HG03025 (cell line): ENCODE measurements around the gene RNF227.
"Not testable (repeated sequence)": the region's sequence is repeated elsewhere in the genome, so short reads cannot be mapped to it uniquely, and the experiment has no call there.

Experiments
- ATAC-seq: cut with Tn5 transposase; IDR thresholded peaks from one replicate; pipeline ENCODE4 v1.9.1; 2021; ENCODE audit warnings: mild to moderate bottlenecking, moderate library complexity; ENCODE audit not compliant: unreplicated experiment, low FRiP score

RNF227 gene

DNA sequence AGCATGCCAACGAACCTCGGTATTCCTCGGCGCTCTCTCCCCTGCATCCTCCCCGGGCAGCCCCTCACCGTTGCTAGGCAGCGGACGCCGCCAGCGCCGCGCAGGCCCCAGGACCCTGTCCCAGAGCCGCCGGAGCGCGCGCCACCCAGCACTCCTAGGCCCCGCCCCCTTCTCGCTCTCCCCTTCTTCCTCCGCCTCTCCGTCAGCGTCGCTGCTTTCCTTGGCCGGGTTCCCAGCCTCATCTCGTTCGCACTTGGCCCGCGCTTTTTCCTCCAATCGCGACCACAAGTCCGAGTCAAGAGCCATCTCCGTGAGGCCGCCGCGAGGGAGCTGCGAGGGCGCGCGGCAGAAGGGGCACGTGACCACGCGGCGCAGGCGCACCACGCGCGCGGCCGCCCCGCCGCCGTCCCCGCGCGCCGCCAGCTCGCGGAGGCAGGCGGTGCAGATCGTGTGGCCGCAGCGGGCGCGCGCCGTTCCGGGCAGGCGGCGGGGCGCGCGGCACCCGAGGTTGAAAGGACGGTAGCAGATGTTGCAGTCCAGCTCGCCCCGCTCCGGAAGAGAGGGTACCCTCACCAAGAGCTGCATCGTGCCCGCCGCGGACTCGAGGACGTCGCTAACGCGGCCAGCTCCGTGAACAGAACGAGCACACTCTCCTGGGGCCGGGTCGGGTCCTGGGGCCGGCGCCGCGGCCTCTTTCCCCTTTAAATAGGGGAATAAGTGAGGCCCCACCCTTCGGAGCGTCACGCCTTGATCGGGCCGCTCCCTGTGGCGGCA, at the start of gene RNF227:
TSS of gene RNF227 (minus strand) at position 679 of the 774 bp plus-strand sequence. CDS start at position 585, 94 bp downstream.
- peak; percentile 66 for ATAC-seq

DNA sequence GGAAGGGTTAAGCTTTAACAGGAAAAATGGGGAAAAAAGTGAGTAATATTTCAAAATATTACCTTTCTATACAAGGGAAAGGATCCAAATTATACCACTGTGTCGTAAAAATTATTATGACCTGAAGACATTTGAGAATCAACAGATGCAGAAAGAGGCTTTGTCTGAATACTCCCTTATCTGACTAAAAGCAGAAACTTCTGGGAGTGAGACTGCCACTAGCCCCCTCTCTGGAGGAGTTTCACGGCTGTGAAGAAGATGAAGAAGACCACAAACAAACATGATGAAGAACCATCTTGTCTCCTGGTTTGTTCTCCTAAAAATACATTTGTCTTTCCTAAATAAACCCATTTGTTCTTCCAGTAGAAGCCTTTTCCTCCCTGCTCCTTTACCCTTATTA, 45.3 kb upstream of the RNF227 start:
- ATAC-seq, result no peak

DNA sequence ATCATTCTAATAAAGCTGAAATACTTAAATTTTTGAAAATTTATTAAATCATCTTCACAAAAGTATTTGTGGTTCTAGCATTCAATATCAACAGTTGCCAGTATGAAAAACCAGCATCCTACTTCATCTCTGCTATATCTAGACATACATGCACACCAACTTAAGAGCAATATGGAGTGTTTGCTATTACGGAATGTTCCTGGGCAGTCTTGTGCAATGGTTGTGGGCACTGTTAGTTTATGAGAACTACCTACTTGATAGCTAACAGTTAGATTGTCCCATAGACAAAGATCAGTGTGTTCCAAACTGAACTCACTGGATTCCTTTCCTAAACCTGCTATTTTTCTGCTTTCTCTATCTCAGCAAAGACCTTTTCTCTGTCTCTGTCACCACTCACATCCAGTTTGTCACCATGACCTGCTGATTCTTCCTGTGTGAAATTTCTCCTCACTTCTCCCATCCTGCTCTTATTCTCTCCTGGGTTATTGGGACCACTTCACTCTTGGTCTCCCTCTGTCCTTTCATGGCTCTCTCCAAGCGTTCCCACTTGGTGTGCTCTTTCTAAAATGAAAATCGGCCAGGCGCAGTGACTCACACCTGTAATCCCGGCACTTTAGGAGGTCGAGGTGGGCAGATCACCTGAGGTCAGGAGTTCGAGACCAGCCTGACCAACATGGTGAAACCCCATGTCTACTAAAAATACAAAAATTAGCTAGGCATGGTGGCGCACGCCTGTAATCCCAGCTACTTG, 43.6 kb upstream of the RNF227 start:
- no peak for ATAC-seq

DNA sequence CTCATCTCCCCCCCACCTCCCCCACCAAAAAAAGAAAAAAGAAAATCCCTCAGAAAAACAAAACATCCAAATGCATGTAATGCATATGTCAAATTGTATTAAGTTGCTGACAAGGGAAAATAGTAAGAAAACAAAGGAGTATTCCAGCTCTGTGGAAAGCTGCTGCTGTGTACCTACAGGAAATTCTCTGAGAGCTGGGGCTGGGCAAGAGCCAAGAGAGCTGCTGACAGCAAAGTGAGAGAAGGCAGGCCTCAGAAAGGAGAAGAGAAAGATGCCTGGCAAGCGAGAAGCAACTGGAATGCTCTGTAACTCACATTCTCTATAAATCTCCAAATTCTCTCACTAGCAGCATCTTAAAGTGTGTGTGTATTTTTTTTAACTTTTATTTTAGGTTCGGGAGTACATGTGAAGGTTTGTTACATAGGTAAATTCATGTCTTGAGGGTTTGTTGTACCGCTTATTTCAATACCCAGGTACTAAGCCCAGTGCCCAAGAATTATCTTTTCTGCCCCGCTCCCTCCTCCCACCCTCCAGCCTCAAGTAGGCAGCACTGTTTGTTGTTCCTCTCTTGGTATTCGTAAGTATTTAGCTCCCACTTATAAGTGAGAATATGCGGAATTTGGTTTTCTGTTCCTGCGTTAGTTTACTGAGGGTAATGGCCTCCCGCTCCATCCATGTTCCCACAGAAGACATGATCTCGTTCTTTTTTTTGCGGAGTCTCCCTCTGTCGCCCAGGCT, 40.3 kb upstream of the RNF227 start:
- no peak for ATAC-seq

DNA sequence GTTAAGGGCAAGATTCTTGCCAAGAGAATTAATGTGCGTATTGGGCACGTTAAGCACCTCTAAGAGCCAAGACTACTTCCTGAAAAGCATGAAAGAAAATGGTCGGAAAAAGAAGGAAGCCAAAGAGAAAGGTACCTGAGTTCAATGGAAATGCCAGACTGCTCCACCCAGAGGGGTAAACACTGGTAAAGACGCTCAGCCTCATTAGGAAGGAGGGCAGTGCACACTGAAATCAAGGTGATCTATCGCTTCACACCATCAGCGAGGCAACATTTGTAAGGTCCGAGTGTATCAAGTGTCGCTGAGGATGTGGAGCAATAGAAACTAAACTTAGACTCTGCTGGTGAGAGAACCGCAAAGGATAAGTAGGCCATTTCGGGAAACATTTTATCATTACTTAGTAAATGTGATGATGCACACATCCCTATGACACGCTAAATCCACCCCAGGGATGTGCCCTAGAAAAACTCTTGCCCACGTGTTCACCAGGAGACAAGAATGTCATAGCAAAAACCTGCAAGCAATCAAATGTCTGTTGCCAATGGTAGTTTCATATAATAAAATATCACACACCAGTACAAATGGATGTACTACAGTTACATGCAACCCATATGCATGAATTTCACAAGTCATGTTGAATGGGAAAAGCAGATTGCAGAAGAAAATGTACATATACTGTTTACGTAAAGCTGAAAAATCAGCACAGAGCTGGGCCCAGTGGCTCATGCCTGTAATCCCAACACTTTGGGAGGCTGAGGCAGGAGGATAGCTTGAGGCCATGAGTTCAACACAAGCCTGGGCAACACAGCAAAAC, 39.5 kb upstream of the RNF227 start:
- no peak for ATAC-seq

DNA sequence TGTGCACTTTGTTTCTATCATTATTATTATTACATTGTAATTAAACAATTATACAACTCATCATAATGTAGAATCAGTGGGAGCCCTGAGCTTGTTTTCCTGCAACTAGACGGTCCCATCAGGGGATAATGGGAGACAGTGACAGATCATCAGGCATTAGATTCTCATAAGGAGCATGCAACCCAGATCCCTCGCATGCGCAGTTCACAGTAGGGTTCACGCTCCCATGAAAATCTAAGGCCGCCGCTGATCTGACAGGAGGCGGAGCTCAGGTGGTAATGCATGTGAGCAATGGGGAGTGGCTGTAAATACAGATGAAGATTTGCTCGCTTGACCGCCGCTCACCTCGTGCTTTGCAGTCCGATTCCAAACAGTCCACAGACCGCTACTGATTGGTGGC, 37.2 kb upstream of the RNF227 start:
- not testable (repeated sequence) for ATAC-seq

DNA sequence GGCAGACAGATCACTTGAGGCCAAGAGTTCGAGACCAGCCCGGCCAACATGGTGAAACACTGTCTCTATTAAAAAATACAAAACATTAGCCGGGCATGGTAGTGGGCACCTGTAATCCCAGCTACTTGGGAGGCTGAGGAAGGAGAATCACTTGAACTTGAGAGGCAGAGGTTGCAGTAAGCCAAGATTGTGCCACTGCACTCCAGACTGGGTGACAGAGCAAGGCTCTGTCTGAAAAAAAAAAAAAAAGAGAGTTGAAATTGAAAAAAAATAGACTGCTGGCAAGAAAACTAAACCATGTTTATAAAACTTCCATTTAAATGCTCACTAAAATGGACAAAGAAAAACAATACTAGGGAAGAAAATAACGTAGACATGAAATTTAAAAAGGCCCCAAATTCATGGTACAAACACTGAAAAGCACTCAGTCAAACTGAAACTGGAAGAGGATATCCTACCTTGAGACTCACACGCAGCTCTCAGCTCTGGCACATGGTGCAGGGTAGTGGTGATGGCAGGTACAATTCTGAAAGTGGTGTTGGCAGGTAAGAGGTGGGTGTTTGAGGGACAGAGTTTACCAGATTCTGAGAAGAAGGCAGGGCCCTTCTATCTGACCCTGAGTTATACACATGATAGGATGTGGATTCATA, 35.2 kb upstream of the RNF227 start:
- ATAC-seq, result no peak

DNA sequence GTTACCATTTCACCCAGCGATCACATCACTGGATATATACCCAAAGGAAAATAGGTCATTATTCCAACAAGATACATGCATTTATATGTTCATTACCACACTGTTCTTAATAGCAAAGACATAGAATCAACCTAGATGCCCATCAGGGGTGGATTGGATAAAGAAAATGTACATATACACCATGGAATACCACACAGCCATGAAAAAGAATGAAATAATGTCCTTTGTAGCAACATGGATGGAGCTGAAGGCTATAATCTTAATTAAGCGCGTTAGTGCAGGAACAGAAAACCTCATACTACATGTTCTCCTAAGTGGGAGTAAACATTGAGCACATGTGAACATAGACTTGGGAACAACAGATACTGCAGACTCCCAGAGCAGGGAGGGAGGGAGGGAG, 34.5 kb upstream of the RNF227 start:
- ATAC-seq, result no peak

DNA sequence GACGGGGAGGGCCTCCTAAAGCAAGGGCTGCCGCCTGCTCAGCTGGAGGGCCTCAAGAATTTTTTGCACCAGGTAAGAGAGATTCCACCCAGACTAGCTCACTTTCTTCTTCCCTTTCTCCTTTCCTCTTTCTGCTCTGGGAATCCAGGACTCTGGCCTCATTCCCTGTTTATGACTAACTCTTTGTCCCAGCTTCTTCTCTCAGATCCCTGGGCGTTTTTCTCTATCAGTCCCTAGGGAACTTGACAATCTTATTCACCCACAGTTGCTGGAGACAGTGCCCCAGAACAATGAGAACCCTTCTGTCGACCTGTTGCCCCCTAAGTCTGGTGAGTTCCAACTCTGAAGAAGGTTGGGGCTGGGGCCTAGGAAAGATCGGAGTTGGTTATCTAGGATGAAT, 31.6 kb upstream of the RNF227 start:
- no peak for ATAC-seq

DNA sequence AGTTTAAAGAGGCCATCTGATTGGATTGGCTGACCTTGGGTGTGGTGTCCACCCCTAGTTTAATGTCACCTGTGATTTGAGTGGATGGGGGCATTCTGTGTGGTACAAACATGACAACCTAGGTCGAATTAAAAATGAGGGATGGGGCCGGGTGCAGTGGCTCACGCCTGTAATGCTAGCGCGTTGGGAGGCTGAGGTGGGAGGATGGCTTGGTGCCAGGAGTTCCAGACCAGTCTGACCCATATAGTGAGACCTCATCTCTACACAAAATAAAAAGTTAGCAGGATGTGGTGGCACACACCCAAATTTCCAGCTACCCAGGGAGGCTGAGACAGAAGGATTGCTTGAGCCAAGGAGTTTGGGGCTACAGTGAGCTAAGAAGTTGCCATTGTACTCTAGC, 30.4 kb upstream of the RNF227 start:
- ATAC-seq, result no peak

DNA sequence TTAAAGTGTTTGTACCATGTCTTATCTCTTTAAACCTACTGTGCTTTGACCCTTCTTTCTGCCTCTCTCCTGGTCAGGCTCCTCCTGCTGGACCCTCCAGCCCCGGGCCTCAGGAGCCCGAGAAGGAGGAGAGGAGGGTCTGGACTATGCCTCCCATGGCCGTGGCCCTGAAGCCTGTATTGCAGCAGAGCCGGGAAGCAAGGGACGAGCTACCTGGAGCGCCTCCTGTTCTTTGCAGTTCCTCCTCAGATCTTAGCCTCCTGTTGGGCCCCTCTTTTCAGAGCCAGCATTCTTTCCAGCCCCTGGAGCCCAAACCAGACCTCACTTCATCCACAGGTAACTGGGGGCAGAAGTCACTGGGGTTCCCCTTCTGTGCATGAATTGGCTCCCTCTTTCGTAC, 29.6 kb upstream of the RNF227 start:
- ATAC-seq, result no peak

DNA sequence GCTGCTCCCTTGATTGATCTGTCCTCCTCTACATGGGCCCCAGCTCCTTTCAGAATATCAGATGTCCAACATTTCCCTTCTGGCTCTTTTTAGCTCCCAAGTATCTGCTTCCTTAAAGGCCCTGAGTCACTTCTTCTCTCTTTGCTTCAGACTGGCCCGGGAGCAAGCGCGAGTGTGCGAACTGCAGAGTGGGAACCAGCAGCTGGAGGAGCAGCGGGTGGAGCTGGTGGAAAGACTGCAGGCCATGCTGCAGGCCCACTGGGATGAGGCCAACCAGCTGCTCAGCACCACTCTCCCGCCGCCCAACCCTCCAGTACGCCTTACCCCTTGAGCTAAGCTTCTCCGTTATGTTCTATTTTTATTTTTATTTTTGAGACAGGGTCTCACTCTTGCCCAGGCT, 28.2 kb upstream of the RNF227 start:
- no peak for ATAC-seq

DNA sequence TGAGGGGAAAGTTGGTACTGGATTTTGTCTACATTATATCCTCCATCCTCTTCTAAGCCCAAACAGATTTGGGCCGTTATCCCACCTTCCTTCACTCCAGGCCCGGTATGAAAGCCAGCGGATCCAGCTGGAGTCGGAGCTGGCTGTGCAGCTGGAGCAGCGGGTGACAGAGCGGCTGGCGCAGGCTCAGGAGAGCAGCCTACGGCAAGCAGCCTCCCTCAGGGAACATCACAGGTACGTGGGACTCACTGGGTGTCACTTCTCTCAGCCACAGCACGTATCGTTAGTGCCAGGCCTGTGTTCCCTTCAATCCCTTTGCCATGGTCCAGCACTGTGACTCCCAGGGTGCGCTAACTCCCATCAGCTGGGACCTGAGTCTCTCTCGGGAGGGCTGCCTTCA, 27.2 kb upstream of the RNF227 start:
- ATAC-seq, result no peak

DNA sequence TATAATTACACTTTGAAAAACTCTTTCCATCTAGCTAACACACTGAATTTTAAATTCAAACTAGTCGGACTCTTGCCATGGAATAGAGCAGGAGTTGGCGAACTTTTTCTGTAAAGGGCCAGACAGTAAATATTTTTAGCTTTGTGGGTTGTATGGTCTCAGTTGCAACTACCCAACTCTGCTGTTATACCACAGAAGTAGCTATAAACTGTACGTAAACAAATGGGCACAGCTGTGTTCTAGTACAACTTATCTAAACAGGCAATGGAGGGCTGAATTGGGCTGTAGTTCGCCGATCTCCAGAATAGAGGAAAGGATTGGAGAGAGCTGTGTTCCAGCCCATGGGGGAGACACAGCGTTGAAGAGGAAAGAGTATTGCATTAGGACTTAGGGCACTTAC, 24.7 kb upstream of the RNF227 start:
- ATAC-seq, result no peak

DNA sequence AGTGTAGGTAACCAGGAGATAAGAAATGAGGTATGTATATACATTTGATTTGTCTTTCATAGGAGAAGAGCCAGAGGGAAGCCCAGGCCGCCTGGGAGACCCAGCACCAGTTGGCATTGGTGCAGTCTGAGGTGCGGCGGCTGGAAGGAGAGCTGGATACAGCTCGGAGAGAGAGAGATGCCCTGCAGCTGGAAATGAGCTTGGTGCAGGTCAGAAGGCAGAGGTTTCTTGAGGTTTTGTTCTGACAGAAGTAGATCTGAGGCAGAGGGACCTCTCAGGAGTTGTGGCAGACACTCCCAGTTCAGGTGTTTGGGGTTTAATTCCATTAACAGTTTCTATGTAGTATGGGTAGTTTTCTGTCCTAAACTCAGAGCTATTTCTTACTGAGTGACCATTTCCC, 23.9 kb upstream of the RNF227 start:
- ATAC-seq, result no peak

DNA sequence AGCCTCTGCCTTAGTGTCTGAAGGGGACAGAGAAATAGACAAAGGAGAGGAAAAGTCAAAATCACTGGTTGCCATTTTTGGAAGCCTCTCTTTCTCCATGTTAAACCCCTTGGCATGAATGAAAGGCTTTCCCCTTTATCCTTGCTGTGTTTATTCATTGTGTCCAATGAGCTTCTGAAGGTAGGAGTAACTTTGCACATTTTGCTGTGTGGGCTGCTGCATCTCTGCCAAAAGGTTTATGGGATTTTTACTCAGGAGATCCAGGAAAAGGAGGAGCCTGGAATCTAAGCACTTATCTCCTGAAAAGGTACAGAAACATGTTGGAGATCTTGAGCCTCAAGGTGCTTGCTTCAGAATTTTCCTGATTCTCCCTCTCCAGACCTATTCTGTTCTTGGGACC, 19.8 kb upstream of the RNF227 start:
- no peak for ATAC-seq

DNA sequence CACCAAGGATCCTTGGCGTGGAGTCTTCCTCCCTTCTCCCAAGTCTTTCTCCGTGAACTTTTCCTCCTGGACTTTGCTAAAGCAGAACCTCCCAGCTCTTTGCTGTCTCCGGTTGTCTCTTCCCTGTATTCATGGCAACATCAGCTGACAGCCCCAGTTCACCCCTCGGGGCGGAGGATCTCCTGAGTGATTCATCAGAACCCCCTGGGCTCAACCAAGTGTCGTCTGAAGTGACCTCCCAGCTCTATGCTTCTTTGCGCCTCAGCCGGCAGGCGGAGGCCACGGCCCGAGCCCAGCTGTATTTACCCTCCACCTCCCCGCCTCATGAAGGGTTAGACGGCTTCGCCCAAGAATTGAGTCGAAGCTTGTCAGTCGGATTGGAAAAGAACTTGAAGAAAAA, 16.9 kb upstream of the RNF227 start:
- no peak for ATAC-seq

DNA sequence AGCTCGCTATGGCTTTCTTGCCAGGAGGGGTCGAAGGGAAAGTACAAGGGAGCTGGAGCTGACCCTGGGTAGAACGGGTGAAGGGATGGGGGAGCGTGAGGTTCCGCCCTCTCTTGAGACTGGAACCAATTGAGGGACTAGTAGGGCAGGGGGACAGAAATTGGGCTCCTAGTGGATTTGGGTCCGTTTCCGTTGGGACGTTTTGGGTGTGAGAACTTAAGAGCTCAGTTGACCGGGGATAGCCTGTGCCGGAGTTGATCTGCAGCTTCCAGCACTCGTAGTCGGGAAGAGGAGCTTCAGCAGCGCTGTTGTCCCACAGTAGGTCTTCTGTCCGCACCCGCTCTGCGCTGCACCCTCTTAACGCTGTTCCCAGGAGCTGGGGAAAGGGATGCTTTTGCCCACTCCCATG, 16.4 kb upstream of the RNF227 start:
- ATAC-seq, result no peak

DNA sequence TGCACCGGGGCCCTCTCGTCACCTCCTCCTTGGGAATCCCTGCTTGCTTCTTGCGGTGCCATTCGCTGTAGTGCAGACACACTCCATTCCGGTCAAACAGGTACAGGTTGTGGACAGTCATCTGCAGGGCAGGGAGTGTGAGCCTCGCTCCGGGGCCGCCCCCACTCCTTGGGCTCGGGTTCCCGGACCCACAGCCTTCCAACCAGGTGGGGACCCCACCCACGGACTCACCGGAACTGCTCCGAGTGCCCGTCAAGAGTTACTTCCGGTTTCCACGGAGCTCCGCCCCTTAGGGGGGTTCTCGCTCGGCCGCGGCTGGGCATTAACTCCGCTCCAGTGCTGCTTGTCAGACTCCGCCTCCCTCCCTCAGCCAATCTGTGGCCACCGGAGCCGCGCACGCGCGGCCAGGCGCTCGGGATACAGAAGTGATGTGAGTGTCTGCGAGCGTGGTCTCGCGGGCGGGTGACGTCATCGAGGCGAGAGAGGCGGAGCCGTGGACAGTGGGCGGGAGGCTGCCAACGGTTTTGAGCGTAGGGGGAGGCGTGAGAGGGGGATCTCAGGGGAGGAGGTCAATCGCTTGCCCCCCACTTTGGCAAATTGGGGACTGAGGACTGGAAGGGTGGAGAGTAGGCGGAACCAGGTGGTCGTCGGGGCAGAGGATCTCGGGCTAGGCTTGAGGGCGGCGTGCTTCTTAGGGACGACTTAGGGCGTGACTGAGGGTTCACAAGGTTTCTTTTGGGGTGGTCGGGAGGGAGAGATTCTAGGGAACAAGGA, 15.8 kb upstream of the RNF227 start, which contains the start of the genes CNTROB and TRAPPC1:
TSS of gene CNTROB (plus strand) at position 498 of the 774 bp plus-strand sequence. CDS start 874 bp downstream, outside the sequence.
TSS of gene TRAPPC1 (minus strand) at position 238 of the 774 bp plus-strand sequence. CDS start at position 121, 117 bp downstream.
- ATAC-seq, result peak; percentile 94
